T-helper 17 cell (primary cell): Measurements from ENCODE around the gene ANO10. TPM values are rescaled to one million over a fixed set of nuclear protein-coding genes. Genes with fewer than 3 reads are reported as not detected.
A peak's percentile ranks its signal among the peaks of the same experiment; 100 is the strongest.

Experiments
- ATAC-seq: fragments of 150-1000 bp; cut with Tn5 transposase; 2 replicates; pipeline ENCODE4 v1.10.0; 2021; ENCODE audit warnings: mild to moderate bottlenecking, moderate library complexity
- DNase-seq, 3 donors: peaks; one replicate each; pipeline versions ENCODE4 v3.0.0 to v3.0.0-alpha.2; 2020 to 2021
- H3K9me3 ChIP-seq: one replicate; pipeline ENCODE4 v1.7.0; 2013; ENCODE audit warnings: low read length, mild to moderate bottlenecking; ENCODE audit not compliant: control insufficient read depth, poor library complexity, severe bottlenecking
- H3K27ac Mint-ChIP-seq: one replicate; pipeline ENCODE4 v1.8.0; 2022; ENCODE audit warnings: mild to moderate bottlenecking, moderate library complexity, mixed read lengths
- H3K27me3 Mint-ChIP-seq: one replicate; pipeline ENCODE4 v1.8.0; 2022; ENCODE audit warnings: mixed read lengths
- H3K36me3 Mint-ChIP-seq: one replicate; pipeline ENCODE4 v1.8.0; 2022; ENCODE audit warnings: low read depth, mixed read lengths
- H3K4me1 Mint-ChIP-seq: one replicate; pipeline ENCODE4 v1.8.0; 2022; ENCODE audit warnings: mild to moderate bottlenecking, mixed read lengths
- H3K4me3 Mint-ChIP-seq: one replicate; pipeline ENCODE4 v1.8.0; 2022; ENCODE audit warnings: mild to moderate bottlenecking, moderate library complexity, mixed read lengths
- total RNA-seq, 4 donors: library from RNA in 2 of 4; stranded (reverse) in 2 of 4; gene quantifications; one replicate each; pipeline ENCODE4 v1.2.3 and lab custom pipeline; 2022 to 2026

The ANO10 gene
- total RNA-seq, 2 donors from 2014 or later = 8.5 to 11.1 TPM

GRCh38 chr3:43641306-43642114 is 19.7 kb upstream of the ANO10 start:
- H3K36me3 Mint-ChIP-seq = no peaks in the 10 kb centered on the region
- peaks cover 6% of the 10 kb centered on the region for H3K4me1 Mint-ChIP-seq
- DNase-seq = no peak
- no peak overlapping the region for H3K27ac Mint-ChIP-seq
- no peak for ATAC-seq
- H3K4me3 Mint-ChIP-seq = no peak overlapping the region
- no peaks in the 10 kb centered on the region for H3K9me3 ChIP-seq
- peaks cover 25% of the 10 kb centered on the region for H3K27me3 Mint-ChIP-seq

GRCh38 chr3:43640681-43641080 is 18.9 kb upstream of the ANO10 start:
- ATAC-seq = no peak
- no peak for DNase-seq
- Mint-ChIP-seq H3K4me3 (no peak overlapping the region), H3K27me3 (peaks cover 19% of the 10 kb centered on the region), H3K27ac (no peak overlapping the region), H3K4me1 (peaks cover 6% of the 10 kb centered on the region), H3K36me3 (no peaks in the 10 kb centered on the region)
- H3K9me3 ChIP-seq = no peaks in the 10 kb centered on the region

- H3K27me3 Mint-ChIP-seq = peaks cover 7% of the 10 kb centered on the region
- DNase-seq (peak in 1 of 3 donors; percentile 24), ATAC-seq (peak; percentile 52)
- H3K36me3 Mint-ChIP-seq = no peaks in the 10 kb centered on the region
- H3K27ac Mint-ChIP-seq = peak overlapping the region; percentile 66
- H3K9me3 ChIP-seq = no peaks in the 10 kb centered on the region
- H3K4me1 Mint-ChIP-seq = peaks cover 6% of the 10 kb centered on the region
- H3K4me3 Mint-ChIP-seq = peak overlapping the region; percentile 19
Measured at GRCh38 chr3:43638594-43639447, 17.0 kb upstream of the ANO10 start.

- no peak for DNase-seq
- H3K4me1 Mint-ChIP-seq = peaks cover 6% of the 10 kb centered on the region
- peaks cover 7% of the 10 kb centered on the region for H3K27me3 Mint-ChIP-seq
- ATAC-seq = no peak
- no peak overlapping the region for H3K27ac Mint-ChIP-seq
- H3K9me3 ChIP-seq = no peaks in the 10 kb centered on the region
- H3K36me3 Mint-ChIP-seq = no peaks in the 10 kb centered on the region
- H3K4me3 Mint-ChIP-seq = no peak overlapping the region
Measured at GRCh38 chr3:43637702-43638101, 15.9 kb upstream of the ANO10 start.

- DNase-seq = no peak
- Mint-ChIP-seq H3K36me3 (no peaks in the 10 kb centered on the region), H3K27ac (no peak overlapping the region), H3K4me3 (no peak overlapping the region), H3K4me1 (no peaks in the 10 kb centered on the region), H3K27me3 (peaks cover 8% of the 10 kb centered on the region)
- H3K9me3 ChIP-seq = no peaks in the 10 kb centered on the region
- no peak for ATAC-seq
Measured at GRCh38 chr3:43632986-43633385, 11.2 kb upstream of the ANO10 start.

GRCh38 chr3:43632269-43632733 is 10.5 kb upstream of the ANO10 start:
- H3K27me3 Mint-ChIP-seq = peaks cover 8% of the 10 kb centered on the region
- DNase-seq (no peak), ATAC-seq (no peak)
- H3K27ac Mint-ChIP-seq = no peak overlapping the region
- no peak overlapping the region for H3K4me3 Mint-ChIP-seq
- H3K9me3 ChIP-seq = no peaks in the 10 kb centered on the region
- H3K36me3 Mint-ChIP-seq = no peaks in the 10 kb centered on the region
- no peaks in the 10 kb centered on the region for H3K4me1 Mint-ChIP-seq

GRCh38 chr3:43629741-43630140 is 7.9 kb upstream of the ANO10 start:
- Mint-ChIP-seq H3K4me3 (no peak overlapping the region), H3K36me3 (no peaks in the 10 kb centered on the region), H3K27me3 (peaks cover 8% of the 10 kb centered on the region), H3K27ac (no peak overlapping the region), H3K4me1 (no peaks in the 10 kb centered on the region)
- no peak for ATAC-seq
- H3K9me3 ChIP-seq = no peaks in the 10 kb centered on the region
- no peak for DNase-seq

- Mint-ChIP-seq H3K4me3 (no peak overlapping the region), H3K27ac (no peak overlapping the region), H3K27me3 (peaks cover 8% of the 10 kb centered on the region), H3K4me1 (no peaks in the 10 kb centered on the region), H3K36me3 (no peaks in the 10 kb centered on the region)
- H3K9me3 ChIP-seq = no peaks in the 10 kb centered on the region
- ATAC-seq (no peak), DNase-seq (no peak)
Measured at GRCh38 chr3:43629257-43629656, 7.4 kb upstream of the ANO10 start.

GRCh38 chr3:43627360-43627759 is 5.5 kb upstream of the ANO10 start:
- Mint-ChIP-seq H3K4me1 (peaks cover 7% of the 10 kb centered on the region), H3K36me3 (no peaks in the 10 kb centered on the region), H3K27ac (no peak overlapping the region), H3K4me3 (no peak overlapping the region), H3K27me3 (peaks cover 8% of the 10 kb centered on the region)
- no peaks in the 10 kb centered on the region for H3K9me3 ChIP-seq
- DNase-seq = no peak
- peak; percentile 63 for ATAC-seq

- no peaks in the 10 kb centered on the region for H3K27me3 Mint-ChIP-seq
- H3K9me3 ChIP-seq = no peaks in the 10 kb centered on the region
- DNase-seq (no peak), ATAC-seq (no peak)
- peaks cover 12% of the 10 kb centered on the region for H3K4me1 Mint-ChIP-seq
- no peaks in the 10 kb centered on the region for H3K36me3 Mint-ChIP-seq
- H3K27ac Mint-ChIP-seq = no peak overlapping the region
- no peak overlapping the region for H3K4me3 Mint-ChIP-seq
Measured at GRCh38 chr3:43624619-43625305, 3.0 kb upstream of the ANO10 start.

- H3K9me3 ChIP-seq = no peaks in the 10 kb centered on the region
- Mint-ChIP-seq H3K27me3 (no peaks in the 10 kb centered on the region), H3K4me3 (peak overlapping the region; percentile 93), H3K36me3 (no peaks in the 10 kb centered on the region), H3K27ac (peak overlapping the region; percentile 82), H3K4me1 (peaks cover 15% of the 10 kb centered on the region)
- ATAC-seq (no peak), DNase-seq (no peak)
Measured at GRCh38 chr3:43620831-43621655, 768 bp downstream of the ANO10 start.

- no peaks in the 10 kb centered on the region for H3K36me3 Mint-ChIP-seq
- H3K27ac Mint-ChIP-seq = no peak overlapping the region
- no peaks in the 10 kb centered on the region for H3K9me3 ChIP-seq
- peaks cover 15% of the 10 kb centered on the region for H3K4me1 Mint-ChIP-seq
- ATAC-seq = no peak
- no peaks in the 10 kb centered on the region for H3K27me3 Mint-ChIP-seq
- H3K4me3 Mint-ChIP-seq = no peak overlapping the region
- DNase-seq = no peak
Measured at GRCh38 chr3:43619588-43619987, 2.2 kb downstream of the ANO10 start.
